DMS153 (cell line): ENCODE measurements around the gene NME8.

Experiments
- DNase-seq: peaks from one replicate; lab custom pipeline; 2025; lab: John Stamatoyannopoulos, UW

Gene NME8

GRCh38 chr7:37933018-37933566 is 84.7 kb downstream of the NME8 start:
- DNase-seq, result no peak

- DNase-seq, result no peak
These were observed 94.7 kb downstream of the NME8 start for GRCh38 chr7:37942934-37943610.

- DNase-seq, result no peak
These were observed 95.7 kb downstream of the NME8 start for GRCh38 chr7:37943905-37944736.

GRCh38 chr7:37944737-37945054 is 96.3 kb downstream of the NME8 start:
- DNase-seq, result no peak

- no peak for DNase-seq
These were observed 96.9 kb downstream of the NME8 start for GRCh38 chr7:37945336-37945735.

- DNase-seq, result no peak
These were observed 98.9 kb downstream of the NME8 start for GRCh38 chr7:37947138-37947940.

- DNase-seq, result no peak
These were observed 99.5 kb downstream of the NME8 start for GRCh38 chr7:37947941-37948210.
